PC-3 (cell line): Measurements from ENCODE around the gene DDX24. TPM values are rescaled to one million over a fixed set of nuclear protein-coding genes. Genes with fewer than 3 reads are reported as not detected.

ENCODE experiments used
- ATAC-seq: fragments of 200-7000 bp; cut with Tn5 transposase; 2 replicates; pipeline ENCODE4 v1.9.1; 2020; ENCODE audit warnings: mild to moderate bottlenecking, moderate library complexity
- BruUV-seq: library from RNA; stranded (reverse); fragments of 400-500 nt; replicated peaks from 2 replicates; lab custom pipeline; 2021; lab: Mats Ljungman, UMichigan
- CTCF ChIA-PET: fragments of 300-600 bp; sonication (Branson Sonifier 250); formaldehyde crosslinking; loops from one replicate; lab custom pipeline; 2022; ENCODE audit warnings: antibody characterized with exemption; lab: Charles Lee
- POLR2A ChIA-PET: fragments of 300-600 bp; sonication (Branson Sonifier 250); formaldehyde crosslinking; loops from one replicate; lab custom pipeline; 2022; ENCODE audit warnings: antibody characterized with exemption; ENCODE audit not compliant: unreplicated experiment; lab: Charles Lee
- DNase-seq: peaks from one replicate; pipeline ENCODE4 v3.0.0-alpha.2; 2015
- H2AFZ ChIP-seq: fragments of 300-600 bp; sonication (generic); 2 replicates; pipeline ENCODE4 v1.6.0; 2016; ENCODE audit warnings: antibody characterized with exemption, low read length
- H3F3A ChIP-seq: fragments of 300-600 bp; sonication (generic); one replicate; pipeline ENCODE4 v1.6.0; 2017; ENCODE audit warnings: antibody characterized with exemption, low read length, control low read depth, mild to moderate bottlenecking; ENCODE audit not compliant: unreplicated experiment
- H3K27ac ChIP-seq: fragments of 300-600 bp; sonication (generic); 2 replicates; pipeline ENCODE4 v1.5.1; 2016; ENCODE audit warnings: mild to moderate bottlenecking, low read length
- H3K27me3 ChIP-seq: fragments of 300-600 bp; sonication (generic); 2 replicates; pipeline ENCODE4 v1.6.1; 2016; ENCODE audit warnings: low read length, mixed read lengths
- H3K36me3 ChIP-seq: fragments of 300-600 bp; sonication (generic); 2 replicates; pipeline ENCODE4 v1.6.1; 2016; ENCODE audit warnings: low read depth, mixed run types, low read length, mixed read lengths
- H3K4me1 ChIP-seq: fragments of 300-600 bp; sonication (generic); 2 replicates; pipeline ENCODE4 v1.5.1; 2016; ENCODE audit warnings: low read length; ENCODE audit not compliant: insufficient read depth
- H3K4me2 ChIP-seq: fragments of 300-600 bp; sonication (generic); 2 replicates; pipeline ENCODE4 v1.6.0; 2016; ENCODE audit warnings: low read length
- H3K4me3 ChIP-seq: fragments of 300-600 bp; sonication (generic); 2 replicates; pipeline ENCODE4 v1.5.1; 2016; ENCODE audit warnings: mild to moderate bottlenecking, low read length, mixed read lengths
- H3K79me2 ChIP-seq: fragments of 300-600 bp; sonication (generic); 2 replicates; pipeline ENCODE4 v1.6.1; 2017; ENCODE audit warnings: low read length, mixed read lengths
- H3K9ac ChIP-seq: fragments of 300-600 bp; sonication (generic); 2 replicates; pipeline ENCODE4 v1.6.0; 2016; ENCODE audit warnings: mild to moderate bottlenecking, low read length
- H3K9me2 ChIP-seq: fragments of 300-600 bp; sonication (generic); replicated peaks from 2 replicates; pipeline ENCODE4 v1.6.1; 2016; ENCODE audit warnings: mixed run types, low read length, mixed read lengths
- H3K9me3 ChIP-seq: fragments of 300-600 bp; sonication (generic); 2 replicates; pipeline ENCODE4 v1.6.1; 2016; ENCODE audit warnings: low read length, mixed read lengths
- H4K20me1 ChIP-seq: fragments of 300-600 bp; sonication (generic); 2 replicates; pipeline ENCODE4 v1.6.1; 2016; ENCODE audit warnings: low read length, mixed read lengths
- CTCF ChIP-seq: fragments of 300-600 bp; sonication (generic); conservative IDR thresholded peaks from 2 replicates; pipeline ENCODE4 v1.5.1; 2017; ENCODE audit warnings: antibody characterized with exemption, low read depth, mild to moderate bottlenecking, low read length
- EZH2 ChIP-seq: fragments of 300-600 bp; sonication (generic); IDR thresholded peaks from one replicate; pipeline ENCODE4 v1.6.1; 2017; ENCODE audit warnings: antibody characterized with exemption, mild to moderate bottlenecking, low read length; ENCODE audit not compliant: unreplicated experiment
- EZH2phosphoT487 ChIP-seq: fragments of 300-600 bp; sonication (generic); IDR thresholded peaks from 2 replicates; pipeline ENCODE4 v1.6.1; 2018; ENCODE audit warnings: mild to moderate bottlenecking, antibody characterized with exemption, low read length, borderline replicate concordance
- intact Hi-C: fragments of 100-400 bp; cut with micrococcal nuclease; formaldehyde crosslinking; loops from 2 replicates; pipeline ENCODE4 v1.9.0; 2023
- total RNA-seq: library from RNA; depleted of rRNA; stranded (reverse); fragments of >200 nt; gene quantifications from 2 replicates; pipeline ENCODE4 v1.2.3, GENCODE V29; 2014; rRNA removed

Gene DDX24
- total RNA-seq, 1 experiment from 2014 or later: 120 TPM

- intact Hi-C loops: no loop called here
Measured at GRCh38 chr14:94000267-94000666, 80.7 kb downstream of the DDX24 start.

GRCh38 chr14:93999573-93999972, 81.4 kb downstream of the DDX24 start:
- Histone ChIP-seq H3K4me1 (peaks cover 15% of the 10 kb centered on the region; the same call in 1 of the 2 replicates), H3K4me3 (no peak overlapping the region), H3K9me3 (no peaks in the 10 kb centered on the region), H2AFZ (no peak overlapping the region), H3K9ac (no peak overlapping the region), H3F3A (no peaks in the 10 kb centered on the region), H3K4me2 (no peak overlapping the region), H3K9me2 (no peaks in the 10 kb centered on the region), H3K36me3 (no peaks in the 10 kb centered on the region), H3K27ac (no peak overlapping the region), H3K79me2 (no peaks in the 10 kb centered on the region), H3K27me3 (no peaks in the 10 kb centered on the region), H4K20me1 (no peaks in the 10 kb centered on the region)
- no peak for DNase-seq
- ChIA-PET CTCF (interaction anchor here (0.7 kb wide), 1 partner anchor 1341 kb away, joined by 3 read pairs; no protein-coding TSS in a partner anchor), POLR2A (no interaction called here)
- intact Hi-C loops: no loop called here
- TF ChIP-seq EZH2: no peak
- no peak for TF ChIP-seq CTCF
- TF ChIP-seq EZH2phosphoT487: no peak
- BruUV-seq: no TSS peak
- ATAC-seq: no peak

More at GRCh38 chr14:94000267-94000666, 80.7 kb downstream of the DDX24 start:
- H3K27ac ChIP-seq: no peak overlapping the region
- H3K9me2 ChIP-seq: no peaks in the 10 kb centered on the region
- peaks cover 10% of the 10 kb centered on the region; the same call in 1 of the 2 replicates for H3K4me1 ChIP-seq
- H3F3A ChIP-seq: no peaks in the 10 kb centered on the region
- no peak overlapping the region for H3K4me2 ChIP-seq
- H2AFZ ChIP-seq: no peak overlapping the region
- no peaks in the 10 kb centered on the region for H4K20me1 ChIP-seq
- ChIA-PET CTCF (no interaction called here), POLR2A (no interaction called here)
- no peaks in the 10 kb centered on the region for H3K36me3 ChIP-seq
- H3K27me3 ChIP-seq: no peaks in the 10 kb centered on the region
- TF ChIP-seq EZH2: no peak
- no peak for TF ChIP-seq EZH2phosphoT487
- ATAC-seq (no peak), DNase-seq (no peak)
- H3K79me2 ChIP-seq: no peaks in the 10 kb centered on the region
- no TSS peak for BruUV-seq
- H3K9me3 ChIP-seq: no peaks in the 10 kb centered on the region
- H3K9ac ChIP-seq: no peak overlapping the region
- no peak overlapping the region for H3K4me3 ChIP-seq

GRCh38 chr14:93998871-93999403, 82.1 kb downstream of the DDX24 start:
- Histone ChIP-seq H3K27ac (no peak overlapping the region), H3K4me3 (no peak overlapping the region), H3K9ac (no peak overlapping the region), H3K4me2 (no peak overlapping the region), H3F3A (no peaks in the 10 kb centered on the region), H3K9me3 (no peaks in the 10 kb centered on the region), H3K4me1 (peaks cover 16% of the 10 kb centered on the region; the same call in 1 of the 2 replicates), H3K79me2 (no peaks in the 10 kb centered on the region), H2AFZ (no peak overlapping the region), H3K9me2 (no peaks in the 10 kb centered on the region), H4K20me1 (no peaks in the 10 kb centered on the region), H3K27me3 (no peaks in the 10 kb centered on the region), H3K36me3 (no peaks in the 10 kb centered on the region)
- ChIA-PET CTCF (interaction anchor here (0.7 kb wide), 1 partner anchor 1341 kb away, joined by 3 read pairs; no protein-coding TSS in a partner anchor), POLR2A (no interaction called here)
- no peak for DNase-seq
- ATAC-seq: no peak
- TF ChIP-seq EZH2phosphoT487 (no peak), EZH2 (no peak), CTCF (no peak)
- BruUV-seq: no TSS peak
- intact Hi-C loops: no loop called here

Other genes starting within 250 kb of the DDX24 start
- gene FAM181A, start 153.9 kb downstream of the DDX24 start, total RNA-seq: not detected in 2 replicates
- 0.12 and 0.22 TPM in 2 replicates for gene ASB2, start 104.6 kb downstream of the DDX24 start, total RNA-seq
- gene CCDC197, start 83.9 kb downstream of the DDX24 start, total RNA-seq: not detected in 2 replicates
- 7.7 and 9.0 TPM in 2 replicates for gene OTUB2, start 54.9 kb downstream of the DDX24 start, total RNA-seq
- 7.8 and 16.9 TPM in 2 replicates for gene IFI27L1, start 108 bp upstream of the DDX24 start, total RNA-seq
- gene IFI27, start 29.5 kb upstream of the DDX24 start, total RNA-seq: 4.3 TPM in 1 of 2 replicates, not detected in the other
- gene IFI27L2, start 48.4 kb upstream of the DDX24 start, total RNA-seq: 29.3 and 42.7 TPM in 2 replicates
- 0.11 TPM in 1 of 2 replicates, not detected in the other for gene PPP4R4, start 93.1 kb upstream of the DDX24 start, total RNA-seq
- not detected in 2 replicates for gene SERPINA10, start 212.1 kb upstream of the DDX24 start, total RNA-seq
- gene SERPINA6, start 242.1 kb upstream of the DDX24 start, total RNA-seq: not detected in 2 replicates